Measurements from ENCODE around the gene CHMP1B. TPM values are rescaled to one million over a fixed set of nuclear protein-coding genes. Genes with fewer than 3 reads are reported as not detected.

The CHMP1B gene
- total and polyA plus RNA-seq, 9 of the 15 experiments (the other 6 are each of a cell fraction or from before 2014, with no cell fraction given): 12.3 to 29.9 (median 19.0) TPM

DNA sequence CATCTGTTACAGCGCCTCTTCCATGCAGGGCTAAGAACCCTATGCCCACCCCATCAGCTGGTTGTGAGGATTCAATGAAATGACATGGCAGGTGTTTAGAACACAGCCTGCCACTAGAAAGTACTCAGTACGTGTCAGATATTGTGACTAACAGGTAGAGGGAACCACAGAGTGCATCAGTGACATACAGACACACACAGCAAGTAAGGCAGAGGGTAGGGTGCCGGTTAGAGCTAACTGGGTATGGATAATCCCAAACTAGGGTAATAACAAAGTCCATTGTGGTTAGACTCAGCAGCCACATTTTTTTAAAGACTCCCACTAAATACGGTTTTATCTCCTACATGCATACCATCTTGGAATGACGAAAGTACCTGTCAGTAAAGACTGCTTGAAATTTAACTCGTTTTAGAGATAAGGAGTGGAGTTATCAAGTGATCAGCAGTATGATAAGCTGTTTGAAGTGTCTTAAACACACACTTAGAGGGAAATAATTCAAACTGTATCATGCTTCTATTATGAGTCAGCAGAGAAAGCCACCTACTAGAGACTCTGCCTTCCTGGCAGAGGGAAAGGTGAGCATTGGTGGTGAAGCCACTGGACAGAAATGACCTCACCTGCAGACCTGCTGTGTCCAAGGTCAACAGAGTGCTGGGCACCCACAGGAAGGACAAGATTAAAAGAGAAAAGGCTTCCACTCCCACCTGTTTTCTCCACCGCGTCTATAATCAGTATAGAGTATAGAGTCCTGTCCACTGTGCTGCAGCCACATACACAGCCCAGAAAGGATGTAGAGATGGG lies 36.3 kb downstream of the CHMP1B start (continued):
- TF ChIP-seq MTA1 (IDR thresholded peaks at IDR 0.05; ENCODE audit: borderline replicate concordance) (peak; percentile 32; the same call in 1 of the 2 replicates), DPF2 (IDR thresholded peaks at IDR 0.05) (0 out of 2 replicates have a peak, but pooled peaks have one; percentile 15), MEIS2 (IDR thresholded peaks at IDR 0.05; ENCODE audit: partially characterized antibody) (peak; percentile 63), MAFG (tag; conservative IDR thresholded peaks at IDR 0.05) (0 out of 2 replicates have a peak, but pooled peaks have one; percentile 18), STAT5A (IDR thresholded peaks at IDR 0.05; ENCODE audit: borderline replicate concordance, low read length) (no peak), HES1 (IDR thresholded peaks at IDR 0.05; ENCODE audit: low read depth) (peak; percentile 88), FOSL1 (tag; conservative IDR thresholded peaks at IDR 0.05) (peak; percentile 59), CCNT2 (IDR thresholded peaks at IDR 0.05; ENCODE audit: borderline replicate concordance, extremely low read depth, insufficient read length, low read depth, low read length) (peak; percentile 40), SMARCE1 (IDR thresholded peaks at IDR 0.05) (peak; percentile 40; the same call in 1 of the 2 replicates), TAL1 (IDR thresholded peaks at IDR 0.05) (peak; percentile 16; the same call in 1 of the 2 replicates), SMARCA4 (IDR thresholded peaks at IDR 0.05) (peak; percentile 24; the same call in 1 of the 2 replicates), SOX6 (IDR thresholded peaks at IDR 0.05) (peak; percentile 23; the same call in 1 of the 2 replicates)
